Activated T-cell treated with anti-CD3 and anti-CD28 coated beads for 48 hours (primary cell): ENCODE results near the gene DCN.

ENCODE experiments used
- DNase-seq: peaks from one replicate; pipeline ENCODE4 v3.0.0-alpha.2; 2020; ENCODE audit warnings: low read depth

DCN gene

DNA sequence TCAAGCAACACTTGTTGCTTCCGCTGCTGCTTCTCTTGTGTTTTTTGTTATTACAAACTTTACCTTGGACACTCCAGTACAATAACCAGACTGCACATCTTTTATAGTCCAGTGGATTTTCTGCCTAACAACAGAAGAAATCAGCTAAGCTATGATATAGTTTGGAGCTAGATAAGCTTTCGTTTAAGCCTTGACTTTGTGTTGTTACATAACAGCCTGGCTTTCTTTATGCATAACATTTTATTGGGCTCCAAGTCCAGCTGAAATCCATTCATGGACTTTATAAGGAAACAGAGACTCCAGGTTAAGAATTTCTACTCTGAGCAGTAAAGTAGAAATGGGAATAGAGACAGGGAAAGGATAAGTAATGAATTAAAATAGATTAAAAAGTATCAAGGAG lies 3.5 kb upstream of the DCN start:
- DNase-seq = no peak

DNA sequence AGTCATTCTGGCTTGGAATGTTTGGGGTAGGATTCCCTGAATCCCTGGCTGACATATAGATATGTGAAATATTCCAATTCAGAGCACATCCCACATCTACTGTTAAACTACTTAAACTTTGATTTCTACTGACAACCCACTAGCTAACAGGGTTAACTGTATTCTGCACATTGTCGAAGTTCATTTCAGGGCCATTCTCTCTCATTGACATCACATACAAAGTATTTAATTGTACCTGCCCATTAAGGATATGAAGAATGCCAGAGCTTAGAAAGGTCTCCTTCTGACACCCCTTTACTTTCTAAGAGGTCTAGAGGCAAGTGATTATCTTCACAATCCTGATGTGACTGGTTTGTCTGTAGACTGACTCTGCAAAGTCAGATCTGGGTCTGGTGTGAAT lies 2.8 kb upstream of the DCN start:
- DNase-seq = no peak

DNA sequence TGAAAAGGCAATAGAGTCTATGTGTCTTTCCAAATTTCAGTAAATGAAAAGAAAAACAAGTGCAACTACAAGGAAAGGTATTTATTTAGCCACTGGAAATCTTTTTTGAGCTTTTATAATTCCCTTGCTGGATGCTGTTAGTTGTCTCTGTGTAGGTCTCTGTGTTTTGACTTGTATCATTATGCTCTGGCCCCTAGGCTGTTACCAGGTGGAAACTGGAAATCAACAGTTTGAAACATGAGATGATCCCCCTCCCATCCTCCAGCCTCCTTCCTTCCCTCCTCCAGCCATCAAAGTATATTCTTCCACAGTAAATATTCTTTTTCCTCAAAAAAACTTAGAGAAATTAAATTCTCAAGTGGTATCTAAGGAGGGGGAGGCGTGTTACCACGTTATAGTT lies 934 bp upstream of the DCN start:
- DNase-seq = no peak

DNA sequence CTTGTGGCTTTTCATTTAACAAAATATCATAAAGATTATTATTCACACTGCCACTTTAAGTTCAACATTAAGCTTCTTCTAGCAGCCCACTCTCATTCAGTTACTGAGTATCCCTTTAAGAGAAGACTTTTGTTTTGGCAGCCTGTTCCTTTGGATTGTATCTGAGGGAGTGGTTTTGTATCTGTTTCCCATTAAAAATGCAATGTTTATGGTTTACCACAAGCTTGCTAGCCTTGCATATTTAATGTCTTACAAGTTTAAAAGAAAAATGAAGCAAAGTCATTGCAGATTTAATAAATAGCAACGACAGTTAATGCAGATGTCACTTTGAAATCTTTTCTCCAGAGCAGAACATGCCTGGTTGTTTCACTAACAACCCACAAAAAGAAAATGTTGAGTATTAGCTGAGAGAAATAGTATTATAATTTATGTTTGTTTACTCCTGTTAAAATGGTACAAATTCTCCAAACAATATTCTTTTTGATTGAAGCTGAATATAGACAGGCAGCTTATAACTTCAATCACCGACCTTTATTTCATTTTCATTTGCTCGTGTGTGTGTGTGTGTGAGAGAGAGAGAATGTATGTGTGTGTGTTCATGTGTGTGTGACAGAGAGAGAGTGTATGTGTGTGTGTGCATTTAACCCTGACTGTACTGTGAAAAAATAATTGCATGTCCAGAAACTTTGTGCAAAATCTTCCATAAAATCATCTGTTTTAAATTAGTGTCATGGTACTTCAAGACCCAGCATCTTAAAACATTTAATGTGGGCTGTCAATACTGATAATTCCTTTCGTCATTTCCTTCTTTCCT lies 1.8 kb downstream of the DCN start:
- no peak for DNase-seq

DNA sequence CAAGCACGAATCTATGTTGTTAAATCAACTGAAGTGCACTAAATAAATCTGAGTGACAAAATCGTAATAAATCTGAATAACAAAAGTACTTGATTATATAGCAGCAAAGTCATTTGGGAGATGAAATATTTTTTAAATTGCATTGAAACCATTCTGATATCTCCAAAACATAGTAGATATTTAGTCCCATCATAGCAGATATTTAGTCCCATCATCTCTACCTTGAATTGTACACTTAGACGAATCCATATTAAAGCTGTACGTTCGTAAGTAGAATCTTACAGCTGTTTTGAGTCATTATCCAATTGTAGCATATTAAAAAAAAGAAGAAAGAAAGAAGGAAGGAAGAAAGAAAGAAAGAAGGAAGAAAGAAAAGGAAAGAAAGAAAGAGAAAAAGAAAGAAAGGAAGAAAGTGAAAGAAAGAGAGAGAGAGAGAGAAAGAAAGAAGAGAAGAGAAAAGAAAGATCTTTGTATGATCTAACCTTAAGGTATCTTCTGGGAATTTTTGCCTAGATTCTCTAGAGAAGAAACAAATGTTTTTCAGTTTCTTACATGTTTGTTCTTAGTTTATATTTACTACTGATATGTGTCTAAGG lies 2.6 kb downstream of the DCN start:
- DNase-seq = no peak

DNA sequence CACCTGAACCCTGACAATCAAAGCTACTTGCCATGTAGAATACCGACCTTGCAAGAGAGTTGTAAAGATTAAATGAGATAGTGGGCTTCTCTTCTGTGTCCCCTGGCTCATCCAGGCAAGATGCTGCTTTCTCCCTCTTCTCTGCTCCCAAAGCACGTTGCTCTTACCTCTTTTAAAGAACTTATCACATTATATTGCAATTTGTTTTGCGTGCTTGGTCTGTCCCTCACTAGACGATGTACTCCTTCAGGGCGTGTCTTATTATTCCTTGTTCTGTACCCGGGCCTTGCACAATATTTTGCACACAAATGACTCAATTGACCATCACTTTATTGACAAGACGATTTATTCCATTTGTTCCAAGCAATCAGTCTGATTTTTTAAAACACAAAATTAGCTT lies 3.3 kb downstream of the DCN start:
- DNase-seq = no peak

DNA sequence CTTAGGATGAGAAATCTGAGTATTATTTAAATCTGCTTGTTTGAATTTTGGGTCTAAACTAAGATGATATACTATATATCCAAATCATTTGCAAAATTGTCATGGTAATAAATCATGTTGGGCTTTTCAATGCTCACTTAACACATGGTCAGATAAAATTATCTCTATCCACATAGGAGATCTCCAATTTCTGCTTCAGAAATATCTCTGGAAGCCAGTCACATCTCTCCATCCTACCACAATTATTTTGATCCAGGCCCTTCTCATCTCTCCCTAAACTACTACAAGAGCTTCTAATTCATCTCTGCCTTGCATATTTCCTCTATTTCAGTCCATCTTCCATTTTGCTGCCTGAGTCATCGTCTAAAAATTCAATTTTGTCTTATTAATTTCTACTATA lies 3.8 kb downstream of the DCN start:
- DNase-seq = no peak

DNA sequence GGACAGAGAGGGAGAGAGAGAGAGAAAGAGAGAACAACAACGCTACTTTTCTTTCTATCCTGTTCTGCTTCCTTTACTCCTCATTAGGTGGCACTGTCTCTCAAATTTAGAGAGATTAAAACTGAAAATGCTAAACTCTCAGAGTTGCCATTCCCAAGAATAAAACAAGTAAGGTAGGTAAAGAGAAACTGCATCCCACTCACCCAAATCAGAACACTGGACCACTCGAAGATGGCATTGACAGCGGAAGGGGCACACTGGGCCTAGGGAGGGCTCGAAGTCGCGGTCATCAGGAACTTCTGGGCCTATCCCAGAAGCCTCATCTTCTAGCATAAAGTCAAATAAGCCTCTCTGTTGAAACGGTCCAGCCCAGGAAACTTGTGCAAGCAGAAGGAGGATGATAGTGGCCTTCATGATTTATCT lies 4.5 kb downstream of the DCN start:
- no peak for DNase-seq

DNA sequence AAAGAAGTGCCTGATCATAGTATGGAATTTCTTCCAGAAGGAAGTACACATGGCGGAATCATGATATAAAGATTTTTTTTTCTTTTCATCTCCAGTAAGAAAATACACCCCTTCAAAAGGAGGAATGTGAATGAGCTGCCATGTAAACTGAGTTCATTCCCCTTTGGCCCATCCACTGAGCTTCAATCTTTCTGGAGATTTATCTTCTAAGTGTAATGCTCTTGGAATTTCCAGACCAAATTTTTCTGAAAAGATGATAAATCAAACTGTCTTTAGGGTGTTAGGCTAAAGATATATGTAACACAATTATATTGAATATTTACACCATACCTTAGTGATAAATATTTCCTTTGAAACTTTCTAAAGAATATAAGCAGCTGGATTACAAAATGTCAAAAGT lies 5.2 kb downstream of the DCN start:
- DNase-seq = no peak

DNA sequence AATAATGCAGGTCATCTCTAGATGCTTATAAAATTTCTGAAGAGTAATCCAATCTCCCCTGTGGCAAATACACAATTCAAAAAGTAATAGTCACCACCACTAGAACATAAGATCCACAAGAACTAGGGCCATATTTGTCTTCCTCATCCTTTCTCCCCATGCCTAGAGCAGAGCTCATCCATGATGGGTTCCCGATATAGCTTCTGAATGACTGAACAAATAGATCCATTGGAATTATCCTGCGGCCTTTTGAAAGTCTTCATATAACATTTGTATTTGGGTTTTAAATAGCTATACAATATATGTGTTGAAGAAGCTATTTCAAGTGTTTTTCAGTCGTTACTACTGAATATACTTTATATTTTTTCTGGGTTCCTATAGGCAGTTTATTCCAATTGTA lies 5.7 kb downstream of the DCN start:
- DNase-seq = no peak

DNA sequence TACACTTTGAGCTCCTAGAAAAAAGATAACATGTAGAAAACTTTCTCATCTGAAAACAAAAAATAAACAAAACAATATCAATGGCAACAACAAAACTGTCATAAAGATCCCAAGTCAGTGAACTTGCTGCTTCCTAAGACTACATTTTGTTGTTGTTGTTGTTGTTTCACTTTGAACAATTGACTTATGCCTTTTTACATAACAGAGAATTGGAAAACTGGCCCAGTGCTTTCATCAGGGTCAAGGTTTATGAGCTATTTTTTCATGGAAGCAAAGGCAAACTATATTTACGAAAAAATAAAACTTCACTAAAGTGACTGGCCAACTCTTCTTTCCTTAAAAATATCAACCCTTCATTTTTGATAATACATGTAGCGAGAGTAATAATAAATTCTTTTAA lies 6.3 kb downstream of the DCN start:
- DNase-seq = no peak

DNA sequence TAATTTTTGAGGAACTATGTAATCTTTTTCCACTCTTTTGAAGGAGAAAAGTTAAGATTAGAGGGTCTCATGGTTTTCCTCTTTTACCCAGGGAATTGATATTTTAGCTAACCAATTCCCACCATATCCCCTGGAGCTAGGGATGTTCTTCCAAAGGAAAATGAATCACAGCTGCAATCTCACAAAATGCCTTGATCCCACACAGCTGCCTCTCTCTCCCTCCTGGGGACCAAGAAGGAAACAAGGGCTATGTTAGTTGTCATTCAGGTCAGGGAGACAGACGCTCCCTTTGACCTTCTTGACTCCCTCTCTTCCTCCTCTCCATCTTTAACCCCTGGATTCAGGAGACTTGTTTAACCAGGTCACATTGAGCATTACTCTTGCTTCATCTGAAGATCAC lies 9.5 kb downstream of the DCN start:
- DNase-seq = no peak

DNA sequence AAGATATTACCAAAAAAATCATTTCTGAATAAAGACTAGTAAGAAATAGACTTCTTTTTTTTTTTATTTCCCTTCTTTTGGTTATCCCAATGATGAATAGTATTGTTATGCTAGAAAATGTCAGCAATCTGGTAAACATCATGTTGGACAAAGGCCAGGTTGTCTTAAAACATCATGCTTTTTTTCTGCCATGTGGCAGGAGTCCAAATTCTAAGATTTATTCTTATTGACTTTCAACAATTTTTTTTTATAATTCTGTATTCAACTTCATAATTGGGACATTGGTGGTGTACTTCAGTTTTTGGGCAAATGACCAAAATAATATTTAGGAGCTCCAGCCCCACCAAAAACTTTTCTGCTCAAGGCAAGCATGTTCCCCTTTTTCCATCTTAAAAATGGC lies 10.5 kb downstream of the DCN start:
- DNase-seq = no peak

DNA sequence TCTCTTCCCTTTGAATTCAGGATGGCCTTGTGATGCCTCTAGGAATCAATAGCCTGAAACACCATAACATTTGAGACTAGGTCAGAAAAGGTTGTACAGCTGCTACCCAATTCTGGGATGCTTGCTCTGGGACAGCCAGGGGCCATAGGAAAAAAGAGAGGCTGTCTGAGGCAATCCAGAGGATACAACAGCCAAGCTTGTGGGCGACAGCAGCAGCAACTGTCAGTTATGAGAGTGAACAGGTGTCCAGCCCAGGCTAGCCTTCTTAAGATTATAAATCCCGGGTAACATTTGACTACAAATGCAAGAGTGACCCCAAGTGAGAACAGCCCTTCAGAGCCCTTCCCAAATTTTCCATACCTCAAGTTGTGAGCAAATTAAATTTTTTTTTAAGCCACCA lies 11.1 kb downstream of the DCN start:
- DNase-seq = no peak

DNA sequence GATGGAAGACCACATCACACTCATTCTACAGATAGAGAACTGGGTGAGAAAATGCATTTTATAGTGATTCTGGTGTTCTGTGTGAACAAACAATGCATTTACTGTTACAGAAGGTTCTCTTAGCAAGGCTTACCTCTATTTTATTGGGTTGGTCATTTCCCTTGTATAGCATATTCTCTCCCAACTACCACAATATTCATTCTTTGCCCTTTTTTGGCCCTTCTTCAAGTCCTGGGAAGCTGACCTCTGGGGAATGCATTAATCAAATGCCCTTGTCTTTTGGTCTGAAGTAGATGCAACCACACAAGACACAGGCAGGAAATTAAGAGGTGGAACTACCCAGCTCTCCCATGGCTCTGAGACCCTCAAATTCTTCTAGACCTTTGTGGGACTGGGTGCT lies 19.5 kb downstream of the DCN start:
- DNase-seq = no peak

DNA sequence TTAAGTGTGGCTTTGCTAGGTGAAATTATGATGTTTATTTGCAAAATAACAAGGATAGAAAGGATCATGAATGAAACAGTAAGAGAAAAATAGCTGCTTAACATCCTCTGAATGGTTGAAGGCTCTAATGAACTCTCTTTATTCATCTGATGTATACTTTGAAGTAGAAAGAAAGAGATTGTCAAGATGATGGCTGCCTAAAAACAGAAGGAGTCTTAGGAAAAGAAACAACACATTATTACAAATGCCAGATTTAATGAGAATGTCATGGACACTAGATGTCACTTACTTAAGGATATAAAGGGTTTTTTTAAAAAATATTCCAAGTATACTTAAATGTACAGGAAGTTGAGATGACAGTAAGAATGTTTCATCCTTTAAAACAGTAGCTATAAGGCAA lies 21.6 kb downstream of the DCN start:
- no peak for DNase-seq

DNA sequence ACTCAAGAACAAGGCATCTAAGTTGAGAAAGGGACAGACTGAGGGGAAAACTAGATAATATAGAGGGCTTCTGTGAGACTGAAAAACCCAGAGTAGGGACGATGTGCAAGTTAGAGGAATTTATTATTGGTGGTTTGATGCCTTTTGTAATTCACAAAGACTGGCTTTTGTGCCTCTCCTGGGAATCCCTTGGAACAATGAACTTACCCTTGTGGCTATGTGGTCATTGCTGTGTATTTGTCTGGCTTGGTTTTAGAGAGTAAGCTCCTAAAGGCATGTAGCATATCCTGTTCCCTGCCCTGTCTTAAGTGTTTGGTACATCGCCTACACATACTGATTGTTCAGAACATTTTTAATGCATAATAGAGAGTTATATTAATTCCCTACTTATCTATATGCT lies 26.6 kb downstream of the DCN start:
- no peak for DNase-seq

DNA sequence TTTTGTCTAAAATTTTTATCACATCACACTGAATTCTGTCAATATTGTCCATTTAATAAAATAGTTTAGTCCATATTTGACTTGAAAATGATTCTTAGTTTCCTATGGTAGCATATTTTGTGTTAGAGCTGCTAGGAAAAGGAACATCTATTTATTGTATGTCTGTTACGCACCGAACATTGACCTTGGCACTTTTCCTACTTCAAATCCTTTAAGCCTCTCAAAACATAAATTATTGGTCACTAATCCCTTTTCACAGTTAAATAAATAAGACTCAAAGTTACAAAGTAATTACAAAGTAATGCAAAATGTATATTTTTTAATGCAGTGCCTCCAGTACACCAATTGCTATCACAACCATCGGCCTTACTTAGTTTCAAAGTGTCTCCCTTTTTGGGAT lies 28.5 kb downstream of the DCN start:
- no peak for DNase-seq

DNA sequence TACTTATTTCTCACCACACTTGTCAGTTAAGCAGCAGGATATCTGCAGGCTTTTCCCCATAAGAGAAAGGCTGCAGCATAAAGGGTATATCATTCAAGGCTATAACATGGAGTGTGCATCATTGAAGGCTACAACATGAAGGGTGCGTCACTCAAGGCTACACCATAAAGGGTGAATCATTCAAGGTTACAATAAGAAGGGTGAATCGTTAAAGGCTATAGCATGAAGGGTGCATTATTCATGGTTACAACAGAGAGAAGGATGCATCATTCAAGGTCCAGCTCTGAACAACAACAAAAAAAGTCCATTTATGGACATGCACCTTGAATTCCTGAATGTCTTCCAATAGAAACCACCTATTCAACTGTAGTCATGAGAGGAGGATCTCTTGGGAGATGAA lies 38.6 kb downstream of the DCN start:
- DNase-seq = no peak

DNA sequence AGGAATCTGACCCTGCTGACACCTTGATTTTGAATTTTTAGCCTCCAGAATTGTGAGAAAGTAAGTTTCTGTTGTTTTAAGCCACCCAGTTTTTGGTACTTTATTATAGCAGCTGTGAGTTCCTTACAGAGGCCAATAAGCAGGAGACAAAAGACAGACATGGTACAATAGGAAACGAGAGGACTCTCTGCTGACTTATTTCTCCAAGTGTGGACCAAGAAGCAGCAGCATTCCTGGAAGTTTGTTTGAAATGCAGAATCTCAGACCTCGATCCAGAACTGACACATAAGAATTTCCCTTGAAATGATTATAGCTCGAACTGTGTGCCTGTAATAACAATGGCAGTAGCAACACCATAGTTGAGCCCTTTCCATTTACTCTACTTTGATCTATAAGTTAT lies 39.4 kb downstream of the DCN start:
- no peak for DNase-seq

DNA sequence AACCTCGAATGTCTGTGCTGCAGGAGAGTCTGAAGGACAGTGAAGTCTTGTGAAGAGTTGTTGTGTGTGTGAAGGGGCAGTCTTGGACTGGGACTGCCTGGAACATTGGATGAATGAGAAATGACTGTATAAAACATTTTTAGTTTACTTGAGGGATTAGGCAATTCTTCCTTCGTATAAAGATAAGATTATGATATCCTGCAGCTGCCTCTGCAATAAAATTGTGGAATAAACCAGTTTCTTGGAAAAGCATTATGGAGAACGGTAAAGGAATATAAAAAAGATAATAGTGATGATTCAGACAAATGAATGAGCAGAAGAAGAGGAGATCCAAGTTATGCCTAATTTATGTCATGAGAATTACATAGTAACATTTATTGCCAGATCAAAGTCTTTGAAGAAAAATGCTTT lies 40.4 kb downstream of the DCN start:
- DNase-seq = no peak

DNA sequence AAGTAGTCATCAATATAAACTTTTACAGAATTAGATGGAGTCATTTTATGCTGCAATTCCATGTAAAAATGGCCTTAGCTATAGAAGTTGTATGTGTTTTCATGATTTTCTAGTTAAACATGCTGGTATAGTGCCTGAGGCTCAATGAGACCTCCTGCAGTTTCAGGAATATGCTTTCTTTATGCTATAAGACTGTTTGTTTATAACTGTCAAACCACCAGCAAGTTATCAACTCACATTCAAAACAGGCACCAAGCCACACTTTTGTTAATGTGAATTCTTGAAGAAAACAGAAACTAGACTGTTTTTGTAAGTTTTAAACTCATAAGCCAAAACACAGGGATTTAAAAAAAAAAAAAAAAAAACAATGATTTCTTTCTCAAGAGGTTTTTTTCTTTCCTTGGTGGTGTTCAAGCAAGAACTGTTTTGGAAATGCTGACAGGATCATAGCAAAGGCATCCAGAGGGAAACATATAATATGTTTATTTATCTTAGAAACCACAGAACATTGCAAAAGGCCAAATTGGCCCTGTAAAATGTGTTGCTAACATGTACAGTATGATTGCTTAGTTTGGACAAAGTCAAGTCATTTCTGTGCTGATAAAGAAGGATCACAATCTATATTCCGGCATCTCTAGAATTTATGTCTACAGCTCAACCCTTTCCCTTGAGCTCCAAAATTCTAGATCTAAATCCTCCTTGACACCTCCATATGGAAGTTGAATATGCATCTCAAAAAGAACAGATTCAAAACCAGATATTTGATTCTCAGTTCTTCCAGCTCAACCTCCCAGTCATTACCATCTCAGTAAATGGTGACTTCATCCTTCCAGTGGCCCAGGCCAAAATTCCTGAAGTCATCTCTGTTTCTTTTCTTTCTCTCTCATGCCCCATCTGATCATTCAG lies 42.3 kb downstream of the DCN start:
- DNase-seq = no peak

DNA sequence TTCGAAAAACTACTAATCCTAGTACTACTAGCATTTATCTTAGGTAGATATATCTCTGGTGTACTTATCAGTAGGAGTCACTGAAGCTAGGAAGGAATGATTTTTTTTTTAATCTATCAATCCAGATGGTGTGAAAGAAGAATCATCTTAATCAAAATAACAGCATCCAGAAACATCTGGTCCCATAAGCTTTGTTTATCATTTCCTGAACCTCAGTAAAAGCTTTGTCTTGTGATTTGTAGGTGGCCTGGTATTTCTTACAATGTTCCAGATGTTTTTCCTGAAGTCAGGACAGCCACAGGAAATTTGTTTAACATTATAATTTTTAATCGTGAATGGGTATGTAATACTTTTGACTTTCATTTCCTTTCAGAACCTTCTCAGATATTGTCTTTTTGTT lies 43.3 kb downstream of the DCN start:
- DNase-seq = no peak
